NCI-H2196 (cell line): ENCODE results near the gene PFDN6.

Experiments
- DNase-seq: peaks from one replicate; lab custom pipeline; 2025; ENCODE audit not compliant: unreplicated experiment; lab: John Stamatoyannopoulos, UW

The PFDN6 gene

GRCh38 chr6:33294086-33294823 lies 4.9 kb downstream of the PFDN6 start:
- no peak for DNase-seq

GRCh38 chr6:33295621-33296369 lies 6.4 kb downstream of the PFDN6 start:
- no peak for DNase-seq

- no peak for DNase-seq
These were observed 7.5 kb downstream of the PFDN6 start for GRCh38 chr6:33296797-33297405.

- DNase-seq: peak; percentile 56
These were observed 8.1 kb downstream of the PFDN6 start for GRCh38 chr6:33297406-33297955.

- DNase-seq: peak; percentile 71
These were observed 8.8 kb downstream of the PFDN6 start for GRCh38 chr6:33297956-33298772.

- peak; percentile 71 for DNase-seq
These were observed 9.4 kb downstream of the PFDN6 start, which contains the start of gene RGL2 for GRCh38 chr6:33298773-33299236. Gene RGL2 (minus strand): TSS chr6:33298942. CDS start chr6:33298610, 332 bp downstream.

- DNase-seq: peak; percentile 93
These were observed 10.0 kb downstream of the PFDN6 start for GRCh38 chr6:33299237-33299944.

- no peak for DNase-seq
These were observed 12.5 kb downstream of the PFDN6 start for GRCh38 chr6:33301877-33302276.

GRCh38 chr6:33304216-33304615 lies 14.8 kb downstream of the PFDN6 start:
- no peak for DNase-seq

- no peak for DNase-seq
These were observed 15.7 kb downstream of the PFDN6 start for GRCh38 chr6:33305052-33305451.

GRCh38 chr6:33306356-33306755 lies 17.0 kb downstream of the PFDN6 start:
- no peak for DNase-seq

GRCh38 chr6:33312361-33313104 lies 23.1 kb downstream of the PFDN6 start:
- peak; percentile 89 for DNase-seq

GRCh38 chr6:33313105-33313708 lies 23.8 kb downstream of the PFDN6 start:
- DNase-seq: no peak

- no peak for DNase-seq
These were observed 24.5 kb downstream of the PFDN6 start, which contains the start of gene TAPBP for GRCh38 chr6:33313709-33314514. Gene TAPBP (minus strand): TSS chr6:33314078. CDS start chr6:33314041, 37 bp downstream.

GRCh38 chr6:33314515-33314942 lies 25.1 kb downstream of the PFDN6 start:
- DNase-seq: peak; percentile 78

- DNase-seq: no peak
These were observed 25.8 kb downstream of the PFDN6 start for GRCh38 chr6:33314943-33315792.
